NOMO-1 (cell line): ENCODE results near the gene STXBP6.
"Not testable (repeated sequence)": the region's sequence is repeated elsewhere in the genome, so short reads cannot be mapped to it uniquely, and the experiment has no call there.

Experiments used
- DNase-seq, 2 experiments: peaks; one replicate each; lab custom pipeline; 2025; ENCODE audit not compliant: unreplicated experiment in 2 of 2; lab: John Stamatoyannopoulos, UW

Gene STXBP6

GRCh38 chr14:24775950-24776349 is 274.0 kb downstream of the STXBP6 start:
- no peak for DNase-seq

GRCh38 chr14:24774187-24774915 is 275.6 kb downstream of the STXBP6 start:
- no peak for DNase-seq

GRCh38 chr14:24773564-24773963 is 276.4 kb downstream of the STXBP6 start:
- not testable (repeated sequence) for DNase-seq

- DNase-seq = no peak
Measured at GRCh38 chr14:24766434-24766833, 283.5 kb downstream of the STXBP6 start.

GRCh38 chr14:24761141-24761540 is 288.8 kb downstream of the STXBP6 start:
- no peak for DNase-seq
